Measurements from ENCODE around the gene GNB4.

DNA sequence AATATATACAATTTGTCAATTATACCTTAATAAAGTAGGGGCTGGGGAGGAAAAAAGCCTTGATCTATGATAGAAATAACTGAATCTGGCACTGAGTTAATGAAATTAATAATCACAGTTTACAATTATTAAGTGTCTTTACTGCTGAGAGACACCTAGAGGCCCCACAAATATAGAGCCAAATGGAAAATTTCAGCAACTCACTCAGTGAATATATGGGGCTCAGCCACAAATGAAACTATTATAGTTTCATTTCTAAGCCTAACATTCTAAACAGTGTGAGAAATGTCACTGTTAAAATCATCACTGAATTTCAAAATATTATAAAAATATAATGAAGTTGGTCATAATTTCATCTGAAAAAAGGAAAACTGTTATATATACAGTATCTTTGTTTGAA lies 40.3 kb downstream of the GNB4 start:
- TF ChIP-seq, protein P1, sequence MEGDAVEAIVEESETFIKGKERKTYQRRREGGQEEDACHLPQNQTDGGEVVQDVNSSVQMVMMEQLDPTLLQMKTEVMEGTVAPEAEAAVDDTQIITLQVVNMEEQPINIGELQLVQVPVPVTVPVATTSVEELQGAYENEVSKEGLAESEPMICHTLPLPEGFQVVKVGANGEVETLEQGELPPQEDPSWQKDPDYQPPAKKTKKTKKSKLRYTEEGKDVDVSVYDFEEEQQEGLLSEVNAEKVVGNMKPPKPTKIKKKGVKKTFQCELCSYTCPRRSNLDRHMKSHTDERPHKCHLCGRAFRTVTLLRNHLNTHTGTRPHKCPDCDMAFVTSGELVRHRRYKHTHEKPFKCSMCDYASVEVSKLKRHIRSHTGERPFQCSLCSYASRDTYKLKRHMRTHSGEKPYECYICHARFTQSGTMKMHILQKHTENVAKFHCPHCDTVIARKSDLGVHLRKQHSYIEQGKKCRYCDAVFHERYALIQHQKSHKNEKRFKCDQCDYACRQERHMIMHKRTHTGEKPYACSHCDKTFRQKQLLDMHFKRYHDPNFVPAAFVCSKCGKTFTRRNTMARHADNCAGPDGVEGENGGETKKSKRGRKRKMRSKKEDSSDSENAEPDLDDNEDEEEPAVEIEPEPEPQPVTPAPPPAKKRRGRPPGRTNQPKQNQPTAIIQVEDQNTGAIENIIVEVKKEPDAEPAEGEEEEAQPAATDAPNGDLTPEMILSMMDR (IDR thresholded peaks at IDR 0.05): no peak
- no peak for TF ChIP-seq POLR2A (IDR thresholded peaks at IDR 0.05)
